Esophagus muscularis mucosa (tissue), 4 donors: ENCODE results near the gene KRT23.

Experiments
- EP300 ChIP-seq: sonication (generic); formaldehyde crosslinking; IDR thresholded peaks from one replicate; pipeline ENCODE4 v1.6.1; 2017; ENCODE audit warnings: antibody characterized with exemption
- POLR2AphosphoS5 ChIP-seq, 2 donors: sonication (generic); formaldehyde crosslinking; IDR thresholded peaks; one replicate each; pipeline ENCODE4 v1.6.1; 2017; ENCODE audit warnings: antibody characterized with exemption in 2 of 2
- TF ChIP-seq, protein P1 (sequence below), 3 experiments: fragments of 200-600 bp in 2 of 3; fragments of 450-650 bp in 1 of 3; sonication (generic) in 2 of 3; IDR thresholded peaks; one replicate each; pipeline ENCODE4 v1.5.1; 2017 to 2019; ENCODE audit warnings: antibody characterized with exemption in 3 of 3, mild to moderate bottlenecking in 2 of 3, moderate library complexity in 1 of 3

DNA sequence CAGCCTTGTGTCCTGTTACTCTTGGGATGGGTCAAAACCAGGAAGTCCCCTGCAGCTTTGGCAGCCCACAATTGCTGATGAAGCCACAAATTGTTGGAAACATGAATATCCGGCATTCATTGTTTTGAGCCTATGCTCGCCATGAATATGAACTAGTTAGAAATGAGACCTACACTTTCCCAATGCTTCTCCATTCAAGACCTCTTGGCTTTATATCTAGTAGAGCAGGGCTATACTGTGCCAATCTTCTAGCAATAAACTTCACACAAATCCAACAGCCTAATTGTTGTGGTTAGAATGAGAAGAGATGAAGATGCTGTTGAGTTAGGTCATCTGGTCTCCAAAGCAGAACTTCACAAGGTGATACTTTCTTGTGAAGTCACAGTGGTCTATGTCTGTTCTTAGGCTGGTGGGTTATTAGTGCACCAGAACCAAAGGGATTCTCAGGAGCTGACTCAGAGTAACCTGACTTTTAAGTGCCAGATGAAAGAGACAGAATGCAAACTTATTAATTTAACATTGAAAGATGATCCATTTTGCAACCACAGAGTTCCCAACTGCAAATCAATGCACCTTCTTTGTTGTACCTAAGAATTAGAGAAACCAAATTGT, 13.7 kb upstream of the KRT23 start:
- no peak for TF ChIP-seq EP300
- TF ChIP-seq, protein P1, sequence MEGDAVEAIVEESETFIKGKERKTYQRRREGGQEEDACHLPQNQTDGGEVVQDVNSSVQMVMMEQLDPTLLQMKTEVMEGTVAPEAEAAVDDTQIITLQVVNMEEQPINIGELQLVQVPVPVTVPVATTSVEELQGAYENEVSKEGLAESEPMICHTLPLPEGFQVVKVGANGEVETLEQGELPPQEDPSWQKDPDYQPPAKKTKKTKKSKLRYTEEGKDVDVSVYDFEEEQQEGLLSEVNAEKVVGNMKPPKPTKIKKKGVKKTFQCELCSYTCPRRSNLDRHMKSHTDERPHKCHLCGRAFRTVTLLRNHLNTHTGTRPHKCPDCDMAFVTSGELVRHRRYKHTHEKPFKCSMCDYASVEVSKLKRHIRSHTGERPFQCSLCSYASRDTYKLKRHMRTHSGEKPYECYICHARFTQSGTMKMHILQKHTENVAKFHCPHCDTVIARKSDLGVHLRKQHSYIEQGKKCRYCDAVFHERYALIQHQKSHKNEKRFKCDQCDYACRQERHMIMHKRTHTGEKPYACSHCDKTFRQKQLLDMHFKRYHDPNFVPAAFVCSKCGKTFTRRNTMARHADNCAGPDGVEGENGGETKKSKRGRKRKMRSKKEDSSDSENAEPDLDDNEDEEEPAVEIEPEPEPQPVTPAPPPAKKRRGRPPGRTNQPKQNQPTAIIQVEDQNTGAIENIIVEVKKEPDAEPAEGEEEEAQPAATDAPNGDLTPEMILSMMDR (IDR thresholded peaks at IDR 0.05): no peak
- no peak for TF ChIP-seq POLR2AphosphoS5 (IDR thresholded peaks at IDR 0.05)
